HL-60 (cell line): ENCODE results near the gene SLFN12L.

ENCODE experiments used
- DNase-seq, 2 experiments: peaks; one replicate each; pipeline ENCODE4 v3.0.0-alpha.2; 2010 to 2020; ENCODE audit warnings: low read depth in 1 of 2, low spot score in 1 of 2
- H3K27ac ChIP-seq: fragments of 250-450 bp; sonication (Bioruptor Pico); replicated peaks from 2 replicates; pipeline ENCODE4 v1.5.1; 2020; ENCODE audit warnings: mild to moderate bottlenecking, moderate library complexity
- H3K27me3 ChIP-seq: fragments of 250-450 bp; sonication (Bioruptor Pico); 2 replicates; pipeline ENCODE4 v1.5.1; 2021; ENCODE audit warnings: mild to moderate bottlenecking, moderate library complexity; ENCODE audit not compliant: insufficient read depth, poor library complexity, severe bottlenecking
- H3K4me3 ChIP-seq: replicated peaks from 2 replicates; pipeline ENCODE4 v1.5.1; 2011; ENCODE audit warnings: mild to moderate bottlenecking, control low read depth, low read length; ENCODE audit not compliant: insufficient read depth
- CTCF ChIP-seq: IDR thresholded peaks from one replicate; pipeline ENCODE4 v1.5.1; 2011; ENCODE audit warnings: low read length, control low read depth, inconsistent platforms; ENCODE audit not compliant: insufficient read depth
- GABPA ChIP-seq: IDR thresholded peaks from 2 replicates; pipeline ENCODE4 v1.6.1; 2012; ENCODE audit warnings: low read depth
- POLR2AphosphoS5 ChIP-seq: IDR thresholded peaks from 2 replicates; pipeline ENCODE4 v1.6.1; 2012; ENCODE audit warnings: low read depth
- REST ChIP-seq: IDR thresholded peaks from 2 replicates; pipeline ENCODE4 v1.6.1; 2012; ENCODE audit warnings: low read depth; ENCODE audit not compliant: insufficient replicate concordance
- SPI1 ChIP-seq: IDR thresholded peaks from 2 replicates; pipeline ENCODE4 v1.6.1; 2012; ENCODE audit warnings: low read depth, mild to moderate bottlenecking, borderline replicate concordance

SLFN12L gene

GRCh38 chr17:35548978-35549377 is 11.5 kb upstream of the SLFN12L start:
- no peak overlapping the region for H3K4me3 ChIP-seq
- no peaks in the 10 kb centered on the region for H3K27me3 ChIP-seq
- DNase-seq = no peak
- H3K27ac ChIP-seq = no peak overlapping the region
- TF ChIP-seq POLR2AphosphoS5 (no peak), REST (no peak), CTCF (no peak), SPI1 (no peak), GABPA (no peak)

GRCh38 chr17:35548208-35548810 is 10.8 kb upstream of the SLFN12L start:
- DNase-seq = no peak
- TF ChIP-seq CTCF (no peak), GABPA (no peak)
- no peak overlapping the region for H3K27ac ChIP-seq
- no peaks in the 10 kb centered on the region for H3K27me3 ChIP-seq
- no peak overlapping the region for H3K4me3 ChIP-seq

GRCh38 chr17:35546487-35546886 is 9.0 kb upstream of the SLFN12L start:
- TF ChIP-seq REST (no peak), SPI1 (peak; percentile 54; the same call in 1 of the 2 replicates), POLR2AphosphoS5 (no peak), CTCF (no peak)
- H3K4me3 ChIP-seq = no peak overlapping the region
- H3K27me3 ChIP-seq = no peaks in the 10 kb centered on the region
- no peak for DNase-seq
- no peak overlapping the region for H3K27ac ChIP-seq

GRCh38 chr17:35545150-35545549 is 7.7 kb upstream of the SLFN12L start:
- H3K27ac ChIP-seq = no peak overlapping the region
- H3K27me3 ChIP-seq = no peaks in the 10 kb centered on the region
- no peak for TF ChIP-seq REST
- TF ChIP-seq SPI1 = no peak
- TF ChIP-seq GABPA = no peak
- no peak for TF ChIP-seq CTCF
- TF ChIP-seq POLR2AphosphoS5 = no peak
- no peak for DNase-seq
- no peak overlapping the region for H3K4me3 ChIP-seq
